ENCODE data around the gene KRTAP3-1. TPM values are rescaled to one million over a fixed set of nuclear protein-coding genes. Genes with fewer than 3 reads are reported as not detected.

KRTAP3-1 gene
- total and polyA plus RNA-seq, 8 donors, result not detected

DNA sequence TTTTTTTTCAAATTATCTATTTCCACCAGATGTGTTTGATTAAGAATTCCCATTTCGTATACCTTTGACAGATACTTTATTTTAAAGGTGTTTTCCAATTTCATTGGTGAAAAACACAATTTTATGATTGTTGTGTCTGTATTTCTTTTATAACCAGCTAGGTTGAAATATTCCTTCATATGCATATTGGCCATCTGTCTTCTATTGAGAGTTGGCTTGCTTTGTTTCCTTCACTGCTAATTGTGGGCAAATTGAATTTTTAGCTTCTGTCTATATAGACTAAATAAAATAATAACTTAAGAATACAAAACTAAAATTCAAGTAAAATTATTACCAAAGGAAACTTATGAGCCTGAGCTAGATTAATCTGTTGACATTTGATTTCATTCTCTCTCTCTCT lies 13.8 kb downstream of the KRTAP3-1 start:
- no peaks in the 10 kb centered on the region for H3K9me3 ChIP-seq
- TF ChIP-seq, protein P1, sequence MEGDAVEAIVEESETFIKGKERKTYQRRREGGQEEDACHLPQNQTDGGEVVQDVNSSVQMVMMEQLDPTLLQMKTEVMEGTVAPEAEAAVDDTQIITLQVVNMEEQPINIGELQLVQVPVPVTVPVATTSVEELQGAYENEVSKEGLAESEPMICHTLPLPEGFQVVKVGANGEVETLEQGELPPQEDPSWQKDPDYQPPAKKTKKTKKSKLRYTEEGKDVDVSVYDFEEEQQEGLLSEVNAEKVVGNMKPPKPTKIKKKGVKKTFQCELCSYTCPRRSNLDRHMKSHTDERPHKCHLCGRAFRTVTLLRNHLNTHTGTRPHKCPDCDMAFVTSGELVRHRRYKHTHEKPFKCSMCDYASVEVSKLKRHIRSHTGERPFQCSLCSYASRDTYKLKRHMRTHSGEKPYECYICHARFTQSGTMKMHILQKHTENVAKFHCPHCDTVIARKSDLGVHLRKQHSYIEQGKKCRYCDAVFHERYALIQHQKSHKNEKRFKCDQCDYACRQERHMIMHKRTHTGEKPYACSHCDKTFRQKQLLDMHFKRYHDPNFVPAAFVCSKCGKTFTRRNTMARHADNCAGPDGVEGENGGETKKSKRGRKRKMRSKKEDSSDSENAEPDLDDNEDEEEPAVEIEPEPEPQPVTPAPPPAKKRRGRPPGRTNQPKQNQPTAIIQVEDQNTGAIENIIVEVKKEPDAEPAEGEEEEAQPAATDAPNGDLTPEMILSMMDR (IDR thresholded peaks at IDR 0.05), result no peak
- ATAC-seq (no peak), DNase-seq (no peak)
- H3K27me3 ChIP-seq, result peaks cover 0 to 66% of the 10 kb centered on the region in 2 donors
- H3K36me3 ChIP-seq, result no peaks in the 10 kb centered on the region
- intact Hi-C loops (cut with DNase I), result no loop called here
- no peak overlapping the region for H3K4me3 ChIP-seq
- H3K27ac ChIP-seq, result no peak overlapping the region
- H3K4me1 ChIP-seq, result no peaks in the 10 kb centered on the region

DNA sequence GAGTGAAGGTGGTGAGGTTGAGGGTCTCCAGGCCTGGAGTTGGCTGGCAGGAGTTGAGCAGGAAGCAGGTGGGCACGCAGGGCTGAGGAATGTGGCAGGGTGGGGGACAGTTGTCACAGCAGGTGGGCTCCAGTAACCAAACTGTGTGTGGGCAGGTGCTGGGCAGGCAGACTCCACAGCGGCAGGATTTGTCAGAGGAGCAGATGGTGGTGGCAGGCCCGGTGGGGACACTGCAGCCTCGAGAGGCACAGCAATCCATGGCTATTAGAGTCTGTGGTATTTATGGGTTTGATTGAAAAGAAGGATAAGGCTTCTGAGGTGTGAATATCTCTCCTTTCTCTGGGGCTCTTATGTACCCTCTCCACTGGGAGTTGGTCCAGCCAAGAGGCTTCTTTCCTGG lies 15.1 kb downstream of the KRTAP3-1 start, which contains the start of gene KRTAP3-3:
Gene KRTAP3-3 (minus strand): TSS at position 326 of the 400 bp plus-strand sequence. CDS start 67 bp downstream, at position 259.
- ATAC-seq (no peak), DNase-seq (no peak)
- Histone ChIP-seq H3K27ac (no peak within 1 kb of the TSS), H3K36me3 (no peaks in the 10 kb centered on the region), H3K4me3 (no peak within 1 kb of the TSS), H3K27me3 (peaks cover 0 to 59% of the 10 kb centered on the region in 2 donors), H3K9me3 (no peaks in the 10 kb centered on the region), H3K4me1 (no peaks in the 10 kb centered on the region)
- TF ChIP-seq, protein P1 (IDR thresholded peaks at IDR 0.05), result no peak
- intact Hi-C loops (cut with DNase I), result no loop called here

DNA sequence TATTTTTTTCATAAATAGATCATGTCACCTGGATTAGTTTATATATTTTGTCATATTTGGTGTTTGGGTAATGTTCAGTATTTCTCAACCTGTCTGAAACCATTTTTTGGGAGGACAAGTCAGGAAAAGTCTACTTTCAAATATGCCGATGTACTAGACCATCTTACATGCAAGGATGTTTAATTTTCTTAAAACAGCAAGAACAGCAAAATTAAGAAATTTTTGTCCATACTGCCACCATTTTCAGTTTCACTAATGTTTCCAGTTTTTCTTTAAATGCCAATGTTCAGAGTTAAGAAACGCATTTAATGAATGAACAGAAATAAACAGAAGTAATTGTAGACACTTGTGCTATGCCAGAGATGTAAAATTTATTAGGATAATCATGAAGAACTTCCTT lies 15.8 kb downstream of the KRTAP3-1 start:
- Histone ChIP-seq H3K4me1 (no peaks in the 10 kb centered on the region), H3K4me3 (no peak overlapping the region), H3K27me3 (peaks cover 0 to 52% of the 10 kb centered on the region in 2 donors), H3K36me3 (no peaks in the 10 kb centered on the region), H3K9me3 (no peaks in the 10 kb centered on the region), H3K27ac (no peak overlapping the region)
- TF ChIP-seq, protein P1 (IDR thresholded peaks at IDR 0.05), result no peak
- intact Hi-C loops (cut with DNase I), result no loop called here
- DNase-seq (no peak), ATAC-seq (no peak)

DNA sequence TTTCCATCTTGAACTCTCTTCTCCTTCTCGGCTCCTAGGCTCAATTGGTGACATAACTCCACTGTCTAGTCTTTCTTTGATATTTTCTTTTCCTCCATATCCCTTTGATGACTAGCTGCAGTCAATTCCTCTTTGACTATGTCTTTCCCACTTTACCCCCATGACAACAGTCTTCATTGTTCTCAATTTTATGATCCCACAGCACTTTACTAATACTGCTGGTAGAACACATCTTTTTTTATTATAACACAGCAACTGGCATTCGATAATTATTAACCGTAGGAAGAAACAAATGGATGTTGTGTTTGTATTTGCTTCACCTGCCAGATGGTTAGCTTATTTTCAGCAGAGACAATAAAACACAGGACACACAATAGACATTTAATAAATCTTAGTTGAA lies 16.3 kb downstream of the KRTAP3-1 start:
- DNase-seq (no peak), ATAC-seq (no peak)
- H3K4me3 ChIP-seq, result no peak overlapping the region
- H3K4me1 ChIP-seq, result no peaks in the 10 kb centered on the region
- no peaks in the 10 kb centered on the region for H3K36me3 ChIP-seq
- H3K27ac ChIP-seq, result no peak overlapping the region
- intact Hi-C loops (cut with DNase I), result no loop called here
- H3K9me3 ChIP-seq, result no peaks in the 10 kb centered on the region
- peaks cover 0 to 51% of the 10 kb centered on the region in 2 donors for H3K27me3 ChIP-seq
- TF ChIP-seq, protein P1 (IDR thresholded peaks at IDR 0.05), result no peak

DNA sequence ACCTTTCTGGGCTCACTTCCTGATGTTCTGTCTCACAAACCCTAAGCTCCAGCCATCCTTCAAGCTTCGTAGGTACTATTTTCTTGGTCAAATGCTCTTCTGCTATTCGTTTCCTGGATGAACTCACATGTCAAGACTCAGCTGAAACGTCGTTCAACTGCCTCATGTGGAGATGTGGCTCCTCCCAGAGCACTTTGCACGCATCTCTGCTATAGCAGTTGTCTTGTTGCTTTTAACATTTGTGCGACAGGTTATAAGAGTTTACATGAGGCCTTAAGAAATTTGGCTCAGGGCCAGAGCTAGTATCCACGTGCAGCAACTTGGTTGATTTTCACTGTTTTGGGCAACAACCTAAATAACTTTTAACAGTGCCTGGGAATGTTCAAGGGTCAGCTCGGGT lies 22.0 kb downstream of the KRTAP3-1 start:
- DNase-seq (no peak), ATAC-seq (no peak)
- Histone ChIP-seq H3K9me3 (no peaks in the 10 kb centered on the region), H3K36me3 (no peaks in the 10 kb centered on the region), H3K4me1 (no peaks in the 10 kb centered on the region), H3K4me3 (no peak overlapping the region), H3K27ac (no peak overlapping the region), H3K27me3 (peaks cover 0 to 18% of the 10 kb centered on the region in 2 donors)
- intact Hi-C loops (cut with DNase I), result no loop called here
- TF ChIP-seq, protein P1 (IDR thresholded peaks at IDR 0.05), result no peak

All from left lung (tissue), 10 donors.